Upper lobe of left lung (tissue), 4 donors: Measurements from ENCODE around the gene SLC24A5.

Experiments used
- CTCF ChIP-seq, 6 experiments: fragments of 450-650 bp in 4 of 6; fragments of 200-600 bp in 2 of 6; sonication (generic) in 2 of 6; IDR thresholded peaks; one replicate each; pipeline ENCODE4 v1.5.1; 2016 to 2019; ENCODE audit warnings: antibody characterized with exemption in 6 of 6
- EP300 ChIP-seq, 4 donors: sonication (generic); formaldehyde crosslinking; IDR thresholded peaks; one replicate each; pipeline ENCODE4 v1.5.1; 2017; ENCODE audit warnings: antibody characterized with exemption in 4 of 4, control low read depth in 2 of 4
- POLR2A ChIP-seq, 4 donors: fragments of 450-650 bp; IDR thresholded peaks; one replicate each; pipeline ENCODE4 v1.5.1; 2016 to 2017; ENCODE audit warnings: antibody characterized with exemption in 4 of 4, mild to moderate bottlenecking in 2 of 4
- POLR2AphosphoS5 ChIP-seq, 2 donors: sonication (generic); formaldehyde crosslinking; IDR thresholded peaks; one replicate each; pipeline ENCODE4 v1.5.1; 2017; ENCODE audit warnings: antibody characterized with exemption in 2 of 2

GRCh38 chr15:48086576-48086975 lies 34.2 kb upstream of the SLC24A5 start:
- TF ChIP-seq EP300 (IDR thresholded peaks at IDR 0.05) (no peak), CTCF (IDR thresholded peaks at IDR 0.05) (no peak), POLR2A (IDR thresholded peaks at IDR 0.05) (no peak), POLR2AphosphoS5 (IDR thresholded peaks at IDR 0.05) (no peak)
